HG03025 (cell line): ENCODE results near the gene SLCO1B1.
A peak's percentile ranks its signal among the peaks of the same experiment; 100 is the strongest.
"Not testable (repeated sequence)": the region's sequence is repeated elsewhere in the genome, so short reads cannot be mapped to it uniquely, and the experiment has no call there.

Experiments used
- ATAC-seq: cut with Tn5 transposase; IDR thresholded peaks from one replicate; pipeline ENCODE4 v1.9.1; 2021; ENCODE audit warnings: mild to moderate bottlenecking, moderate library complexity; ENCODE audit not compliant: unreplicated experiment, low FRiP score

Gene SLCO1B1, protein sequence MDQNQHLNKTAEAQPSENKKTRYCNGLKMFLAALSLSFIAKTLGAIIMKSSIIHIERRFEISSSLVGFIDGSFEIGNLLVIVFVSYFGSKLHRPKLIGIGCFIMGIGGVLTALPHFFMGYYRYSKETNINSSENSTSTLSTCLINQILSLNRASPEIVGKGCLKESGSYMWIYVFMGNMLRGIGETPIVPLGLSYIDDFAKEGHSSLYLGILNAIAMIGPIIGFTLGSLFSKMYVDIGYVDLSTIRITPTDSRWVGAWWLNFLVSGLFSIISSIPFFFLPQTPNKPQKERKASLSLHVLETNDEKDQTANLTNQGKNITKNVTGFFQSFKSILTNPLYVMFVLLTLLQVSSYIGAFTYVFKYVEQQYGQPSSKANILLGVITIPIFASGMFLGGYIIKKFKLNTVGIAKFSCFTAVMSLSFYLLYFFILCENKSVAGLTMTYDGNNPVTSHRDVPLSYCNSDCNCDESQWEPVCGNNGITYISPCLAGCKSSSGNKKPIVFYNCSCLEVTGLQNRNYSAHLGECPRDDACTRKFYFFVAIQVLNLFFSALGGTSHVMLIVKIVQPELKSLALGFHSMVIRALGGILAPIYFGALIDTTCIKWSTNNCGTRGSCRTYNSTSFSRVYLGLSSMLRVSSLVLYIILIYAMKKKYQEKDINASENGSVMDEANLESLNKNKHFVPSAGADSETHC

DNA sequence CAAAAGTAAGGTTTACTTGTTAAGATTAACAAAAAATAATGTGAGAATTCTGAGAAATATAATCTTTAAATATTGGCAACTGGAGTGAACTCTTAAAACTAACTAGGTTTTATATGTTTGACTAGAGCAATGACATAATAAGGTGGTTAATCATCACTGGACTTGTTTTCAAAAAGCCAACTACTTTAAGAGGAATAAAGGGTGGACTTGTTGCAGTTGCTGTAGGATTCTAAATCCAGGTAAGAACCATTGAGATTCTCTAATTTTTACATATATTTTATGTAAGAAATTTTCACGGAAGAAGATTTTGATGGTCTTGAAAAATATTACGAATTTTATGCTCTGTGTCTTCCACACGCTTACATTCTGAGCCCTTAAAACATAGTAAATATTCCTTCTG lies at the start of gene SLCO1B1:
TSS of gene SLCO1B1 (plus strand) at position 197 of the 400 bp plus-strand sequence. CDS start 10,381 bp downstream, outside the sequence.
- ATAC-seq: no peak

DNA sequence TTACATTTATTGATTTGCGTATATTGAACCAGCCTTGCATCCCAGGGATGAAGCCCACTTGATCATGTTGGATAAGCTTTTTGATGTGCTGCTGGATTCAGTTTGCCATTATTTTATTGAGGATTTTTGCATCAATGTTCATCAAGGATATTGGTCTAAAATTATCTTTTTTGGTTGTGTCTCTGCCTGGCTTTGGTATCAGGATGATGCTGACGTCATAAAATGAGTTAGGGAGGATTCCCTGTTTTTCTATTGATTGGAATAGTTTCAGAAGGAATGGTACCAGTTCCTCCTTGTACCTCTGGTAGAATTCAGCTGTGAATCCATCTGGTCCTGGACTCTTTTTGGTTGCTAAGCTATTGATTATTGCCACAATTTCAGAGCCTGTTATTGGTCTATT lies 46.2 kb upstream of the SLCO1B1 start:
- ATAC-seq: not testable (repeated sequence)

DNA sequence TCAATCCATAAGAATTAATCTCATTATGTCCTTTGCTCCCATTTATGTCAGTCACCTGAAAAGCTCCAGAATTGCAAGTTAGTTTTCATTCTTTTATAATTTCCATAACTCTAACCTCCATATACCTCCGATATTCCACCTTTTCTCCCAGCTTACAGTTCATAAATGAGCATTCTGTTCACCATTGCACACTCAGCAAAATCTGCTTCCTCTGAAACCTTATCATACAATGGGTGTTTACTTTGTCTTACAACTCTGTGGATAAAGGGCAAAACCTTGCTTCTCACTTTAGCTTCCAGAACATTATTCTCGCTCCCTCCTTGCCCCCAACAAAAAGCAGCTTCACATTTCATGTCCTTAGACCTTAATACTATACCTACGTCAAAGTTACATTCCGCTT lies 19.3 kb upstream of the SLCO1B1 start:
- ATAC-seq: no peak

DNA sequence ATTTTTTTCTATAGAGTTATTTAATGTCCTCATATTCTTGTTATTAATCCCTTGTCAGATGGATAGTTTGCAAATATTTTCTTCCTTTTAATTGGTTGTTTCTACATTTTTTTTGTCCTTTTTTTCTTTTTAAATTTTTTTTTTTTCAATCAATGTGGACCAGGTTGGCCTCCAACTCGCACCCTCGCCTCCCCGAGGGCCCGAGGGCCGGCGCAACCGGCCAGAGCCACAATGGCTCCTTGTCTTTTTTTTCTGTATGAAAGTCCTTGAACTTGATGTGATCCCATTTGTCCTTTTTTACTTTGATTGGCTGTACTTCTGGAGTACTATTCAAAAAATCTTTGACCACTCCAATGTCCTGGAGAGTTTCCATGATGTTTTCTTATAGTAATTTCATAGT lies 17.7 kb upstream of the SLCO1B1 start:
- no peak for ATAC-seq

DNA sequence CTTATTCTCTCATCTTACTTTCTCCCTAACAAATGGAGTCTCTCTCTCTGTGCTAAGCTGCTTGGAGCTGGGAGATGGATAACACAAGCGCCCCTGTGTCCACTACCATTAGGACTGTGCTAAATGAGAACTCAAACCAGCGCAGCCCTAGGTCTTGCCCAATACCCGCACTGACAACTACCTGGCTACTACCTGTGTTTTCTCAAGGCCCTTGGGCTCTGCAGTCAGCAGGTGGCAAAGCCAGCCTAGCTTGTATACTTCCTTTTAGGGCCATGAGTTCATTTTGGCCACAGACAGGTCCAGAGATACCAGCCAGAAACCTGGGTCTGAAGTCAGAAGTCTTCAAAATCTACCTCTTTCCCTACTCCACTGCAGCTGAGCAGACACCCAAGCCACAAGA lies 13.0 kb upstream of the SLCO1B1 start:
- no peak for ATAC-seq

DNA sequence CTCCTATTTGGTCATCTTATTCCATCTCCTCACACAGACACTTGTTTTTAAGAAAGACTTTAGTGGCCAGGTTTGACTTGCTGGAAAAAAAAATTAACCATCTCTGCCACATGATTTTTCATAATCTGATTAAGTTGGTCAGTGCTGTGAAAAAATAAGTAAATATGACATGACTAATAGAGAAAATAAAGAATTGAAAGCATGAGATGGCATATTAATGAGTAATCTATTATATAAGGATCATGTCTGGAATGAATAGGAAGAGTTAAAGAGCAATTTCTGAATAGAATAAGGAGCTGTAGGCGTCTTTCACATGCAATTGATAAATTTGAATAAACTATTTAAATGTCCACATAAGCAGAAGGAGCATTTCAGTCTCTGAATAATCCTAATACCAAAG lies 12.2 kb upstream of the SLCO1B1 start:
- ATAC-seq: no peak

DNA sequence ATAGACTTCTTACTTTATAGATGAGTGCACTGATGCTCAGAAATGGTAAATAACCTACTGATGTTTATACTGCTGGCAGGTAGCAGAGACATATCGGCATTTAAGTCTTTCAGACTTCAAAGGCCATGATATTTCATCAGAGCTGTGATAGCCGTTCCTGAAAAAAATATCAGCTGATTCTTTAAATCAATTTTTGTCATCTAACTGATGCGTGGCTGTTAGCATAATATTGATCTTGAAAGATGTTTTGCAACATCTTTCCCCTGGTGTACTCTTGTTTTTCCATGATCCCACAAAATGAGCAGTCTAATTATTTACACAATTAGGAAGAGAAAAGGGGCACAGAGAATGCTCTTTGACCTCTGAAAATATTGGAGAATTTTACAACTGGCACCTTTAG lies 1.6 kb upstream of the SLCO1B1 start:
- ATAC-seq: no peak

DNA sequence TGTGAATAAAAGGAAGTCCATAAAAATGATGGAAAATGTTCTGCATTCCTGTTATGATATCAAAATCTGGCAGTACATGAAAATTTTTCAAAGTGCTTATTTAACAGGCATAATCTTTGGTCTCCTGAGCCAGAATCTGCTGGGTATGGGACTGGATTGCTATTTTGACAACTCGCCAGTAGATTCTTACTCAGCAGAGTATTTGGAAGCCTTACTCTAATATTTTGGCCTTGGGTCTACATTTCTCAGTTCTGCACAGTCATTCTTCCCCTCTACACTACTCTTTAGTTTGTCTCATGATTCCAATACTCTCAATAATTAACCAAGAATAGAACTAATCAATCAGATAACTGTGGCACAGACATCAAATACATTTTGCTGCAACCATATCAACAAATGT lies 1.1 kb upstream of the SLCO1B1 start:
- ATAC-seq: no peak

DNA sequence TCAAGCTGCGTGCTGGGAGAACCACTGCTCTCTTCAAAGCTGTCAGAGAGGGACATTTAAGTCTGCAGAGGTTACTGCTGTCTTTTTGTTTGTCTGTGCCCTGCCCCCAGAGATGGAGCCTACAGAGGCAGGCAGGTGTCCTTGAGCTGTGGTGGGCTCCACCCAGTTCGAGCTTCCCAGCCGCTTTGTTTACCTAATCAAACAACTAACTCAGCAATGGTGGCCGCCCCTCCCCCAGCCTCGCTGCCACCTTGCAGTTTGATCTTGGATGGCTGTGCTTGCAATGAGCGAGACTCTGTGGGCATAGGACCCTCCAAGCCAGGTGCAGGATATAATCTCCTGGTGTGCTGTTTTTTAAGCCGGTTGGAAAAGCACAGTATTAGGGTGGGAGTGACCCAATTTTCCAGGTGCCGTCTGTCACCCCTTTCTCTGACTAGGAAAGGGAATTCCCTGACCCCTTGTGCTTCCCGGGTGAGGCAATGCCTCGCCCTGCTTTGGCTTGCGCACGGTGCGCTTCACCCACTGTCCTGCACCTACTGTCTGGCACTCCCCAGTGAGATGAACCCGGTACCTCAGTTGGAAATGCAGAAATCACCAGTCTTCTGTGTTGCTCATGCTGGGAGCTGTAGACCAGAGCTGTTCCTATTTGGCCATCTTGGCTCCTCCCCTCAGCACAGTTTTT lies 6.5 kb downstream of the SLCO1B1 start:
- not testable (repeated sequence) for ATAC-seq

DNA sequence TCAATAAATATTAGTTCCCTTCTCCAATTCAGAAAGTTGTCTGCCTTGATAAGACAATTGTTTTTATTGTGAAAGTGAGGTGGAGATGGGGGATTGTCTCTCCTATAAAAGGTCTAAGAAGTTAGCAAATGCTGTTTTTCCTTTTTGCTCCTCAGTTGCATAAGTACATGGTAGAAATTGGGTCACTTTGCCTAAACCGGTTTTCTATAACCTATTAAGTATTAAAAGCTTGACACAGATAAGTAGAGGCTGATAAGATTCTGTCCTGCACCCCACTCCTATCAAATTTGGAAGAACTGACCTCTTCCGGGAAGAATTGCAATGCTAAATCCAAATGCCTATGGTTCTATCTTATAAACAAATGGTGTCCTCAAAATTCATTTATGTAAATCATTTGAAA lies 7.0 kb downstream of the SLCO1B1 start:
- ATAC-seq: no peak

DNA sequence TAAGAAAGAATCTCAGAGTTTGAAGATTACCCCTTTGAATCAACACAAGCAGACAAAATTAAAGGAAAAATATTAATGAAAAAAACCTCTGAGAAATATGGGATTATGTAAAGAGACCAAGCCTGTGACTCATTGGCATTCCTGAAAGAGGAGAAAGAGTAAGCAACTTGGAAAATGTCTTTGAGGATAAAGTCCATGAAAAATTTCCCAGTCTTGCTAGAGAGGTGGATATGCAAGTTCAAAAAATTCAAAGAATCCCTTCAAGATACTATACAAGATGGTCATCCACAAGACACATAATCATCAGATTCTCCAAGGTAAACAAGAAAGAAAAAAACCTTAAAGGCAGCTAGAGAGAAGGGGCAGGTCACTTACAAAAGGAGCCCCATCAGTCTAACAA lies 13.3 kb downstream of the SLCO1B1 start:
- ATAC-seq: no peak

DNA sequence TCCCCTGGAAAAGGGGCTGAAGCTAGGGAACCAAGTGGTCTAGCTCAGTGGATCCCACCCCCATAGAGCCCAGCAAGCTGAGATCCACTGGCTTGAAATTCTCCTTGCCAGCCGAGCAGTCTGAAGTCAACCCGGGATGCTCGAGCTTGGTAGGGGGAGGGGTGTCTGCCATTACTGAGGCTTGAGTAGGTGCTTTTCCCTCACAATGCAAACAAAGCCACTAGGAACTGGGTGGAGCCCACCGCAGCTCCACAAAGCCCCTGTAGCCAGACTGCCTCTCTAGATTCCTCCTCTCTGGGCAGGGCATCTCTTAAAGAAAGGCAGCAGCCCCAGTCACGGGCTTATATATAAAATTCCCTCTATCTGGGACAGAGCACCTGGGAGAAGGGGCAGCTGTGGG lies 18.9 kb downstream of the SLCO1B1 start:
- ATAC-seq: not testable (repeated sequence)

DNA sequence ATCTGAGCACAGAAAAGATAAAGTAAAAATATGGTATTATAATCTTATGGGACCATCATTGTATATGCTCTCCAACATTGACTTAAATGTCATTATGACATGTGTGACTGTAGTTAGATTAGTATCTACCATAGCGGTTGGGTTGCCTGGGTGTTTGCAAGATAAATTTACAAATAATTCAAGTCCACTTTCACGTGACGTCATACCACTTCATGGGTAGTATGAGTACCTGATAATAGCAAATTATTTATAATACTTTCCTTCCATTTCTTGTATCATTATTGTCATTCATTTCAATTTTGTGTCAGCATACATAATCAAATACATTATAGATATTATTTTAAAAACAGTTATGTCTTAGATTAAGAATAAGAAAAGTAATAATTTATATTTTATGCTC lies 20.2 kb downstream of the SLCO1B1 start:
- ATAC-seq: no peak

DNA sequence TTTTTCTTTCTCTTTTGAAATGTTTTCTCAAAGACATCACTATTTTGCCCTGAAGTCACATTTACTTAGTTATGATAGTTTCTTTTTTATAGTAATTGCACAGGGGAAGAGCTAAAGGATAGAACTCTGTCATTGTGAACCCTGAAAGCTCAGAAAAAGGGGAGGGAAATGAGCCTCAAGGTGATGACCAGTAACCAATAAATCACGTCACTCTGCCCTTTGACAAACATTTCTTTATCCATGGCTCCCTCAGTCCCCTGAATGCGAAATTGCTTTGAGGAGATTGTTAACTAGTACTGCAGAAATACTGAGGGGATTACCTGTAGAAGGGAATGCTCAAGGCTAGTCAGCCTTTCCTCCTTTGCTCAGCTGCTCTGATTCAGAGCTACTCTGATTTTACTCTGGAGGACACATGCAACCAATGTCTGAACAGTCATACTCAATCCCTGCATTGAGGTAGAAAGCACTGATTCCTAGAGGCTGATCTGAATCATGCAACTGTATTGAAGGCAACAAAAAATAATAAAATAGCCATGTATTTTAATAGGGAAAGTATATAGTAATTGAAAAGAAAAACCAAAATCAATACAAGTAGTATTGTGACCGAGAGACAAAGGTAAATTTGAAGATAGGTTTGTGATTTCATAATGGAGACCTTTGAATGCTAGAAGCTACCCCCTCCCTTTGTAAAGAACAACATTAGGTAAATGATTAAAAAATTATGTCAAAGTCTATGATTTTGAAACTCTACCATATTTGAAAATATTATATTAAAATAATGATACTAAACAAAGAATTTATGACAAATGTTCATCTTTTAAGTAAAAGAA lies 24.7 kb downstream of the SLCO1B1 start:
- ATAC-seq: no peak

DNA sequence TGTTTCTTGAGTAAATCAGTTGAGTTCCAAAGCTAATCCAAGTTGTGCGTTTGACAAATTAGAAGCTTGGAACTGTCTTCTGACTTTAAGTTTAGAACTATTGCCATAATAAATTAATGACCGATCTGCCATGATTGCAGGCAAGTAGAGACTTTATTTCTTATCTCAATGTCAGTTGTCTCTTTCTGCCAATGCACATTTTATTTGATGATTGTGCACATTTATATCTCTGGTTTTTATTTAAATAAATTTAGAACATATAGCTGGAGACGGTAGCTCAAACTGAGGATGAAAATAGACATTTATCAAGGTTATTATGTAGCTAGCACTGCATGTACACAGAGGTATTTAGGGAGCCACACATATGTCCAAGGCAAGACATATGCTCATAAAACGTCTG lies 34.1 kb downstream of the SLCO1B1 start:
- ATAC-seq: no peak

DNA sequence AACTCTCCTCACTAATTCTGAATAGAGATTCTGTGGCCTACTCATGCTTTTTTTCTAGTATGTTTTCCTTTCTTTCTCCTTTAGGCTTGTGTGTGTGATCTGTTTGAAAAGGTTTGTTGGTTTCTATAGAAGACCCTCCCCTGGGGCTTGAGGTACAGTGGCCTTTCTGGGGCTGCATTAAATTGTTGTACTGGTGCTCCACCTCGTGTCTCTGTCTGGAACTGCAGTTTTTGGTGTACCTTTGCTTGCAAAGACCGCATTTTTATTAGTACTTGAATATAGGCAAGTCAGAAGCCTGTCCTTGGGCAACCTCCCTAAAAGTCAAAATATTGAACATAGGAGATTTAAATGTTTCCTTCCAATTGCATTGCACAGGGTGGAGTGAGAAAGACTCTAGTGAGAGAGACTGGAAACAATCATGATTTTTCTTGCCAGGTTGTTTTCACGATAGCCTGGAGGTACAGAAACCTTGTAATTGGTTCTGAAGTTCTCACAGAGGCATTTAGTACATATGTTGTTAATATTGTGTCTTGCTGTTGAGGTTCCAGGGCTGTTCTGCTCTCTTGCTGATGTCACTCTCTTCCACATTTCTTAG lies 39.0 kb downstream of the SLCO1B1 start:
- ATAC-seq: peak; percentile 77

DNA sequence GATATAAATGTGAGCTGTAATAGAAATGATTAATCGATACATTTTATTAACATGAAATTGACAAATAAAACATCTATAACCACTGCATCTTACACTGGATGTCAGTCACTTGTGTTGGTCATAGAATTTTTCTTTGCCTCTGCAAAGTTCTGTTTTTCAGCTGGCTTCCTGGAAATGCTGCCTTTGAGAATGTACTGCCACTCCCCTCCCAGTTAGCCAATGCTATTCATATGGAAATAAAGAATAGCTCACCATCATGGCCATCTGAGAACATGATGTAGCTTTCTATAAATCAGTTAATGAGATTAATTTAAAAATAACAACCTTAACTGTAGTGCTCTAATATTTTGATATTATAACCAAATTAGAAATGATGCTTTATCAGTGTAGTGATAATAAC lies 41.1 kb downstream of the SLCO1B1 start:
- ATAC-seq: no peak

DNA sequence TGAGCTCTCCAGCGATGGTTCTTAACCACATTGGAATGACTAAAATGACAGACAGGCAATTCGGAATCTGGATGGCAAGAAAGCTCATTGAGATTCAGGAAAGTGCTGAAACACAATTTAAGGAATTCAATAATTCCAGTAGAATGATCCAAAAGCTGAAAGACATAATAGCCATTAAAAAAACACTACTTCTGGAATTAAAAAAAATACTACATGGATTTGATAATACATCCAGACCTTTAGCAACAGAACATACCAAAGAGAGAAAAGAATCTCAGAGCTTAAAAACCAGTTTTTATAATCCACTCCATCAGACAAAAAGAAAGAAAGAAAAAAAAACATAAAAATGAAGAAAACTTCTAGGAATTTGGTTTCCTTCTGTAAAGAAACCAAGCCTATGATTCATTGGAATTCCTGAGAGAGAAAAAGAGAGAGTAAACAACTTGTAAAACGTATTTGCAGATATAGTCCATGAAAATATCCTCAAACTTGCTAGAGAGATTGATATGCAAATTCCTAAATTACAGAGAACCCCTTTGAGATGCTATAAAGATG lies 52.8 kb downstream of the SLCO1B1 start:
- ATAC-seq: no peak

DNA sequence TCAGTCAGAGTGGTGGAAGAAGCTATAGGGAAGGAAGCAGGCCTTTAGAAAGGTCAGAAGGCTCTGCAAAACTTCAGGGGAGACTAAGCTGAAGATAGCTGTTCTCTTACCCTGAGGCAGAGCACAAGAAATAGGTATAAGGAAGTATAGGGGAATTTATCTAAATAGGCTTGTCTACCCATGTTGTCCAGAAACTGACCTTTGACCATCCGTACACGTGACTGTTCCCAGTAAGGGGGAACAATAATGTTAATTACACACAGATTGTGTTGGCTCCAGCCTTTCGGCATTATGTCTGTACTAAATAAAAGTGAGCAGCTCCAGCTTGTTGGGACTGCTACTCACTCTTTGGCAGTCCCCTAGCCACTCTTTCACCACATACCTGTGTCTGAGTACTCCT lies 59.0 kb downstream of the SLCO1B1 start:
- no peak for ATAC-seq

DNA sequence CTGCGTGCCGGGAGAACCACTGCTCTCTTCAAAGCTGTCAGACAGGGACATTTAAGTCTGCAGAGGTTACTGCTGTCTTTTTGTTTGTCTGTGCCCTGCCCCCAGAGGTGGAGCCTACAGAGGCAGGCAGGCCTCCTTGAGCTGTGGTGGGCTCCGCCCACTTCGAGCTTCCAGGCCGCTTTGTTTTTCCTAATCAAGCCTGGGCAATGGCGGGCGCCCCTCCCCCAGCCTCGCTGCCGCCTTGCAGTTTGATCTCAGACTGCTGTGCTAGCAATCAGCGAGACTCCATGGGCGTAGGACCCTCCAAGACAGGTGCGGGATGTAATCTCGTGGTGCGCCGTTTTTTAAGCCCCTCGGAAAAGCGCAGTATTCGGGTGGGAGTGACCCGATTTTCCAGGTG lies 83.4 kb downstream of the SLCO1B1 start:
- ATAC-seq: not testable (repeated sequence)
